GM19193 (cell line): Measurements from ENCODE around the gene AURKAIP1.

Experiments
- POLR2A ChIP-seq: IDR thresholded peaks from 4 replicates; pipeline ENCODE4 v1.6.1; 2011; ENCODE audit not compliant: insufficient read depth, insufficient read length; ENCODE audit errors: extremely low read depth

The AURKAIP1 gene

GRCh38 chr1:1324524-1325287 lies 50.3 kb downstream of the AURKAIP1 start, which contains the start of the genes CPTP and INTS11:
CPTP (plus strand) TSS chr1:1324802; CDS start chr1:1326911, 2,109 bp downstream.
INTS11 (minus strand) TSS chr1:1324660; CDS start chr1:1324608, 52 bp downstream.
- peak; percentile 90 for TF ChIP-seq POLR2A

GRCh38 chr1:1324084-1324523 lies 50.9 kb downstream of the AURKAIP1 start:
- TF ChIP-seq POLR2A: no peak
